Measurements from ENCODE around the gene PLAC8. TPM values are rescaled to one million over a fixed set of nuclear protein-coding genes. Genes with fewer than 3 reads are reported as not detected.

The PLAC8 gene
- total and polyA plus RNA-seq, 2 donors (not counting 1 experiment from before 2014, with no cell fraction given): 125 to 499 TPM

GRCh38 chr4:83125738-83126141 is 11.2 kb upstream of the PLAC8 start:
- no peaks in the 10 kb centered on the region for H3K9me3 Mint-ChIP-seq (ENCODE audit: insufficient read depth)
- TF ChIP-seq EZH2 (IDR thresholded peaks at IDR 0.05; ENCODE audit: borderline replicate concordance, insufficient read depth, low read depth, low read length, poor library complexity, severe bottlenecking) (no peak), CTCF (IDR thresholded peaks at IDR 0.05) (no peak)
- Histone ChIP-seq H3K79me2 (ENCODE audit: control insufficient read depth, insufficient read depth, low read length) (peaks cover 12% of the 10 kb centered on the region), H3K9me3 (ENCODE audit: control extremely low read depth in 1 of 3, control insufficient read depth in 2 of 3, insufficient read depth in 1 of 3, low read length in 2 of 3) (peaks cover 0 to 11% (median 0%) of the 10 kb centered on the region in 3 donors), H3K36me3 (replicated peaks in 1 of 2; ENCODE audit: control extremely low read depth in 1 of 2, control insufficient read depth in 1 of 2, extremely low read depth in 1 of 2, insufficient read depth in 2 of 2, low read length in 1 of 2) (no peaks in the 10 kb centered on the region), H3K4me3 (ENCODE audit: control extremely low read depth in 1 of 5, extremely low read depth in 1 of 5, insufficient read depth in 1 of 5, low read depth in 2 of 5, low read length in 4 of 5) (peak overlapping the region in 1 of 5 experiments; percentile 12), H3K9ac (ENCODE audit: low read length) (no peak overlapping the region), H2AFZ (ENCODE audit: insufficient read depth, low read depth, low read length, poor library complexity, severe bottlenecking) (peak overlapping the region; percentile 24), H3K27ac (ENCODE audit: low read length in 2 of 2) (peak overlapping the region; percentile 5 to 17), H3K4me2 (replicated peaks; ENCODE audit: low read depth, low read length, poor library complexity, severe bottlenecking) (peak overlapping the region; percentile 56), H3K4me1 (ENCODE audit: control insufficient read depth in 2 of 2, insufficient read depth in 2 of 2, low read length in 2 of 2) (peaks cover 38 to 47% of the 10 kb centered on the region in 2 donors), H3K27me3 (replicated peaks in 1 of 4; ENCODE audit: control extremely low read depth in 1 of 4, control insufficient read depth in 3 of 4, insufficient read depth in 4 of 4, low read length in 3 of 4) (no peaks in the 10 kb centered on the region), H4K20me1 (ENCODE audit: control insufficient read depth, insufficient read depth, low read length, poor library complexity, severe bottlenecking) (no peaks in the 10 kb centered on the region)
- ChIA-PET POLR2A (no interaction called here), CTCF (interaction anchor here (0.8 to 1.1 kb wide), 3 partner anchors 11 to 135 kb away, joined by 3 read pairs; partner anchors contain the start of gene PLAC8)
- no peak for ATAC-seq (ENCODE audit: low read depth)
- intact Hi-C loops (cut with micrococcal nuclease): loop anchor here (2.0 kb wide), 1 partner anchor 13 kb away; no protein-coding TSS in a partner anchor
- no peak for DNase-seq
- H3K4me1 Mint-ChIP-seq: peaks cover 48% of the 10 kb centered on the region
- peak overlapping the region; percentile 17 for H3K4me3 Mint-ChIP-seq
- H3K27ac Mint-ChIP-seq: peak overlapping the region; percentile 50
- no peaks in the 10 kb centered on the region for H3K27me3 Mint-ChIP-seq
- WGBS (ENCODE audit: insufficient coverage): 84% methylated on average over 8 of the region's 9 CpGs

- no peaks in the 10 kb centered on the region for H3K27me3 Mint-ChIP-seq
- H3K27ac Mint-ChIP-seq: peak overlapping the region; percentile 90
- Histone ChIP-seq H3K4me2 (replicated peaks; ENCODE audit: low read depth, low read length, poor library complexity, severe bottlenecking) (peak overlapping the region; percentile 56), H3K4me3 (ENCODE audit: control extremely low read depth in 1 of 5, extremely low read depth in 1 of 5, insufficient read depth in 1 of 5, low read depth in 2 of 5, low read length in 4 of 5) (peak overlapping the region in 1 of 5 experiments; percentile 16), H3K79me2 (ENCODE audit: control insufficient read depth, insufficient read depth, low read length) (peaks cover 12% of the 10 kb centered on the region), H3K27ac (ENCODE audit: low read length in 2 of 2) (no peak overlapping the region), H3K9ac (ENCODE audit: low read length) (no peak overlapping the region), H3K4me1 (ENCODE audit: control insufficient read depth in 2 of 2, insufficient read depth in 2 of 2, low read length in 2 of 2) (peaks cover 38 to 47% of the 10 kb centered on the region in 2 donors), H3K27me3 (replicated peaks in 1 of 4; ENCODE audit: control extremely low read depth in 1 of 4, control insufficient read depth in 3 of 4, insufficient read depth in 4 of 4, low read length in 3 of 4) (no peaks in the 10 kb centered on the region), H2AFZ (ENCODE audit: insufficient read depth, low read depth, low read length, poor library complexity, severe bottlenecking) (no peak overlapping the region), H3K36me3 (replicated peaks in 1 of 2; ENCODE audit: control extremely low read depth in 1 of 2, control insufficient read depth in 1 of 2, extremely low read depth in 1 of 2, insufficient read depth in 2 of 2, low read length in 1 of 2) (no peaks in the 10 kb centered on the region), H3K9me3 (ENCODE audit: control extremely low read depth in 1 of 3, control insufficient read depth in 2 of 3, insufficient read depth in 1 of 3, low read length in 2 of 3) (peaks cover 0 to 11% (median 0%) of the 10 kb centered on the region in 3 donors), H4K20me1 (ENCODE audit: control insufficient read depth, insufficient read depth, low read length, poor library complexity, severe bottlenecking) (no peaks in the 10 kb centered on the region)
- POLR2A ChIA-PET: interaction anchor here (0.6 to 1.4 kb wide), 4 partner anchors 8 to 47 kb away, joined by 4 to 10 read pairs (median 7); no protein-coding TSS in a partner anchor
- H3K9me3 Mint-ChIP-seq (ENCODE audit: insufficient read depth): no peaks in the 10 kb centered on the region
- CTCF ChIA-PET: interaction anchor here (0.7 to 2.3 kb wide), 9 partner anchors 9 to 157 kb away, joined by 3 to 14 read pairs (median 5); partner anchors contain the start of gene PLAC8
- TF ChIP-seq EZH2 (IDR thresholded peaks at IDR 0.05; ENCODE audit: borderline replicate concordance, insufficient read depth, low read depth, low read length, poor library complexity, severe bottlenecking) (no peak), CTCF (IDR thresholded peaks at IDR 0.05) (no peak)
- peaks cover 48% of the 10 kb centered on the region for H3K4me1 Mint-ChIP-seq
- WGBS (ENCODE audit: insufficient coverage): 58% methylated on average over 4 of the region's 10 CpGs
- peak; percentile 69 for DNase-seq
- H3K4me3 Mint-ChIP-seq: peak overlapping the region; percentile 75
- peak; percentile 86 for ATAC-seq (ENCODE audit: low read depth)
- intact Hi-C loops (cut with micrococcal nuclease): loop anchor here (1.0 to 2.0 kb wide), 2 partner anchors 9 to 15 kb away; no protein-coding TSS in a partner anchor
These were observed 9.7 kb upstream of the PLAC8 start for GRCh38 chr4:83124111-83124780.
